HFF-Myc (cell line): ENCODE data around the gene BROX.

Source experiments
- DNase-seq: peaks from one replicate; pipeline ENCODE4 v3.0.0-alpha.2; 2011; ENCODE audit warnings: low read depth; ENCODE audit errors: extremely low read depth
- H3K4me3 ChIP-seq: replicated peaks from 2 replicates; pipeline ENCODE4 v1.5.1; 2011; ENCODE audit warnings: low read depth, mild to moderate bottlenecking, control low read depth, low read length
- TF ChIP-seq, protein P1 (sequence below): IDR thresholded peaks from 2 replicates; pipeline ENCODE4 v1.5.1; 2012; ENCODE audit warnings: mild to moderate bottlenecking, low read depth, low read length, control low read depth; ENCODE audit errors: missing control alignments

The BROX gene

DNA sequence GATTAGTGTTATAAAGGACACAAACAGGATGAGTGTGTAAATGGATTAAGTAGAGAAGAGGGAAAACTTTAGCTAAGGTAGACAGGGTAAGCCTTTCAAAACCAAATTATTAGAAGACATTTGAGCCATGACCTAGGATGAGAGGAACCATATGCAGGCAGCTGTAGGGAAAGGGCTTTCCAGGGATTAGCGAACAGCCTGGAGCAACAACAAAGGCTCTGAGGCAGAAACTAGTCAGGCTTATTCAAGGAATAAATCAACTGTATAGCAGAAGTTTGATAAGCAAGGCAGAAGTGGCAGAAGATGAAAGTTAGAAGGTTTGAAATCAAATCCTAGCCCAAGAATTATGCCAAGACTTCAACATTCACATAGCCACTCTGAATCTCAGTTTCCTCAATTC is 21.3 kb upstream of the BROX start:
- DNase-seq, result no peak
- no peak overlapping the region for H3K4me3 ChIP-seq
- TF ChIP-seq, protein P1, sequence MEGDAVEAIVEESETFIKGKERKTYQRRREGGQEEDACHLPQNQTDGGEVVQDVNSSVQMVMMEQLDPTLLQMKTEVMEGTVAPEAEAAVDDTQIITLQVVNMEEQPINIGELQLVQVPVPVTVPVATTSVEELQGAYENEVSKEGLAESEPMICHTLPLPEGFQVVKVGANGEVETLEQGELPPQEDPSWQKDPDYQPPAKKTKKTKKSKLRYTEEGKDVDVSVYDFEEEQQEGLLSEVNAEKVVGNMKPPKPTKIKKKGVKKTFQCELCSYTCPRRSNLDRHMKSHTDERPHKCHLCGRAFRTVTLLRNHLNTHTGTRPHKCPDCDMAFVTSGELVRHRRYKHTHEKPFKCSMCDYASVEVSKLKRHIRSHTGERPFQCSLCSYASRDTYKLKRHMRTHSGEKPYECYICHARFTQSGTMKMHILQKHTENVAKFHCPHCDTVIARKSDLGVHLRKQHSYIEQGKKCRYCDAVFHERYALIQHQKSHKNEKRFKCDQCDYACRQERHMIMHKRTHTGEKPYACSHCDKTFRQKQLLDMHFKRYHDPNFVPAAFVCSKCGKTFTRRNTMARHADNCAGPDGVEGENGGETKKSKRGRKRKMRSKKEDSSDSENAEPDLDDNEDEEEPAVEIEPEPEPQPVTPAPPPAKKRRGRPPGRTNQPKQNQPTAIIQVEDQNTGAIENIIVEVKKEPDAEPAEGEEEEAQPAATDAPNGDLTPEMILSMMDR, result no peak

DNA sequence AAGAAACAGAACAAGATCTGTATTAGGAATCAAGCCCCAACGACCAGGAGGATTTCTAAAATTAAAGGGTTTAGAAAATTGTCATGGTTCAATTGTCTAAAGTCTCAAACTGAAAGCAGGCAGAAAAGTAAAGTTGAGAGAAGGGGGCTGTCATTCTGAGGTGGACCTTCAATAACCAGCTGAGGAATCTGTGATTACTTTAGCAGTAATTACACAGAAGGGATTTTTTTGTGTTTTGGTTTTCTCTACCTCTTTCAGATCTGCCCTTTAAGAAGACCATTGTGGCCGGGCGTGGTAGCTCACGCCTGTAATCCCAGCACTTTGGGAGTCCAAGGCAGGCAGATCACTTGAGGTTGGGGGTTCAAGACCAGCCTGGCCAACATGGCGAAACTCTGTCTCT is 17.4 kb upstream of the BROX start:
- no peak for DNase-seq
- TF ChIP-seq, protein P1, result no peak
- H3K4me3 ChIP-seq, result no peak overlapping the region

DNA sequence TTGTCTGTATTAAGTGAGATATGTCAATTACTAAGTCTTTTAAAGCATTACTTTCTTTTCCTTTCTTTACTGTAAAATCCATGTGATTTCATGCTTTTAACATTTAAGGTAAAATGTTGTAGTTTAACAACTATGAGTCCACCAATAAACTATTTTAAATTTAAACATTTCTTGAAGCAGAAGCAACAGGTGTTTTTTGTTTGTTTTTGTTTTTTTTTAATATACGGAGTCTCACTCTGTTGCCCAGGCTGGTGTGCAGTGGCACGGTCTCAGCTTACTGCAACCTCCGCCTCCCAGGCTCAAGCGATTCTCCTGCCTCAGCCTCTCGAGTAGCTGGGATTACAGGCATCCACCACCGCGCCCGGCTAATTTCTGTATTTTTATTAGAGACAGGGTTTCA is 15.6 kb upstream of the BROX start:
- H3K4me3 ChIP-seq, result no peak overlapping the region
- DNase-seq, result no peak
- TF ChIP-seq, protein P1, result no peak

DNA sequence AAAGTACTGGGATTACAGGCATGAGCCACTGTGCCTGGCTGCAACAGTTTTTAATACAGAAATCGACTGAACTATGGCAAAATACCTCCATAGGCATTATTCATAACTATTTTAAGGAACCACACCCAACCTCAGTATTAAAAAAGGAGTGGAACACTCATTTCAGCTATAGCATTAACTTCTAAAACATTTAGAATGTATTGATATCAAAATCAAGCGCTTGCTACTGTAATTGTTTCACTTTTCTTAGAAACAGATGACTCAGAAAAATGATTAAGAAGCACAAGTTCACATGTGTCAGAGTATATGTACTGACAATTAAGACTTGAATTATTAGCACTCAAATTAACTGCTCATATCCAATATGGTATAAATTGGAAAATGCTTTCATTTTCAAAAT is 15.2 kb upstream of the BROX start:
- DNase-seq, result no peak
- TF ChIP-seq, protein P1, result no peak
- H3K4me3 ChIP-seq, result no peak overlapping the region

DNA sequence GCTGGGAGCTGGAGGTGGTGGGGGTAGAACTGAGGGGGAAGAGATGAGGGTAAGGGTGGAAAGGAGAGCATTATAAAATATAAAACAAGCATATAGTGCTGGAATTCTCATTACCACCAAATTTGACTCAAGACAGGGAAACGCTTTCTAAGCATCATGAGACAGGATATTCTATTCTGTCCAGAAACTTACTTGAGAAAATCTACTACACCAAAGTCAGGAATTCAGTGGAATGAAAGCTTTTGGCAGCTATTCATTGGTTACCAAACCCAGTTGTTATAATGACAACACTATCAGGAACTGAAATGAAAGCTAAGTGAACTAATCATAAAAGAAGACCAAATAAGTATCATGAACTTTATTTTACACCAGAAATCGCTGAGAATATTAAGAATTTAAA is 14.5 kb upstream of the BROX start:
- DNase-seq, result no peak
- no peak overlapping the region for H3K4me3 ChIP-seq
- TF ChIP-seq, protein P1, result no peak

DNA sequence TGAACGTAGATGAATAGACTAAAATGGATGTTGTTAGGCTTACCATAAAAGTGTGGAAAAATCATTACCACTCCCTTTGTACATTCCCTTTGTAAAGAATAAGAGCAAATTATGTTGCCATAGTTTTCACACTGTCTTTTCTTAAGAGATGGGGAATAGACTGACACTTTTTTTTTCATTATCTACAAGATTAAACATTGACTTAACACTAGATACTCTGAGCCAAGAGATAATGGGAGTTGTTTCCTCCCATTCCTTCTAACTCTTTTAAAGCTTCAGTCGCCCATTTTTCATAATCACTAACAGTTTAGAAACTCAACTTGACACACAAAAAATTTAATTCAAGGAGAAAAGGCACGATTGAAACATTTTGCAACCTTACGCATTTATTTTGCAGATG is 10.2 kb upstream of the BROX start:
- no peak overlapping the region for H3K4me3 ChIP-seq
- TF ChIP-seq, protein P1, result no peak
- DNase-seq, result no peak

DNA sequence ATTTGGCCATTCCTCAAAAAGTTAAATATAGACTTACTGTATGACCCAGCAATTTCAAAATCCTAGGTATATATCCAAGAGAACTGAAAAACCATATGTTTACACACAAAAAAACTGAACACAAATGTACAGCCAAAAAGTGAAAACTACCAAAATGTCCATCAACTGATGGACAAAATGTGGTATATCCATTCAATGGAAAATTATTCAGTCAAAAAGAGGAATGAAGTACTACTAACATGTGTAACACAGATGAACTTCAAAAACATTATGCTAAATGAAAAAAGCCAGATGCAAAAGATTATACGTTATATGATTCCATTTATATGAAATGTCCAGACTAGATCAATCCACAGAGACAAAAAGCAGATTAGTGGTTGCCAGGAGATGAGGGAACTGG is 8.1 kb upstream of the BROX start:
- H3K4me3 ChIP-seq, result no peak overlapping the region
- no peak for DNase-seq
- TF ChIP-seq, protein P1, result no peak
